Right lobe of liver (tissue), 6 donors: Measurements from ENCODE around the gene ETFDH. TPM values are rescaled to one million over a fixed set of nuclear protein-coding genes. Genes with fewer than 3 reads are reported as not detected.

Experiments used
- ATAC-seq, 4 donors: fragments of 200-7000 bp; cut with Tn5 transposase; one replicate each; pipeline ENCODE4 v1.9.1; 2020; ENCODE audit warnings: mild to moderate bottlenecking in 4 of 4, moderate library complexity in 4 of 4
- DNase-seq, 3 donors: peaks; one replicate each; pipeline ENCODE4 v3.0.0-alpha.2; 2020
- H3K27ac ChIP-seq, 3 donors: fragments of 200-600 bp; one replicate each; pipeline ENCODE4 v1.8.0; 2022
- H3K27me3 ChIP-seq, 2 donors: fragments of 200-600 bp; one replicate each; pipeline ENCODE4 v1.8.0; 2022
- H3K36me3 ChIP-seq, 4 donors: fragments of 200-600 bp; sonication (generic) in 1 of 4; one replicate each; pipeline versions ENCODE4 v1.5.1 to v1.8.0; 2017 to 2022; ENCODE audit warnings: control low read depth in 1 of 4
- H3K4me1 ChIP-seq, 4 donors: fragments of 200-600 bp; sonication (generic) in 1 of 4; one replicate each; pipeline versions ENCODE4 v1.5.1 to v1.8.0; 2017 to 2022; ENCODE audit warnings: control low read depth in 1 of 4
- H3K4me3 ChIP-seq, 3 donors: fragments of 200-600 bp; one replicate each; pipeline ENCODE4 v1.8.0; 2022
- H3K9me3 ChIP-seq, 4 donors: fragments of 200-600 bp; sonication (generic) in 1 of 4; one replicate each; pipeline versions ENCODE4 v1.5.1 to v1.8.0; 2017 to 2022; ENCODE audit warnings: control low read depth in 1 of 4
- POLR2A ChIP-seq: fragments of 450-650 bp; IDR thresholded peaks from one replicate; pipeline ENCODE4 v1.6.1; 2017; ENCODE audit warnings: antibody characterized with exemption, mild to moderate bottlenecking
- whole genome bisulfite sequencing: methylation state at CpG from one replicate; pipeline ENCODE4 v1.1.6; 2018; ENCODE audit warnings: low coverage, low lambda C conversion rate; ENCODE audit not compliant: insufficient coverage; ENCODE audit errors: missing lambda C conversion rate; 5-methylcytosine and 5-hydroxymethylcytosine counted together
- intact Hi-C, 2 donors: fragments of 100-400 bp; cut with DNase I; formaldehyde crosslinking; loops; one replicate each; pipeline versions ENCODE4 v1.11.2 to v1.14.1; 2022
- long read RNA-seq: library from polyadenylated mRNA; unstranded; transcript quantifications from one replicate; pipeline ENCODE4 v2.0.0, GENCODE V29; 2019
- total RNA-seq, 6 experiments: library from RNA; depleted of rRNA in 2 of 6; stranded (reverse); fragments of >200 nt in 2 of 6; fragmentation: NEBNext Ultra II Directional in 3 of 6; extraction: Animal tissue kit (Norgen Biotek cat#: 25700) in 3 of 6; gene quantifications; one replicate each; pipeline versions ENCODE4 v1.1.0 to v1.2.4, GENCODE V29; 2016 to 2023
- TF ChIP-seq, protein P1 (sequence below), 4 donors: fragments of 200-600 bp in 3 of 4; fragments of 450-650 bp in 1 of 4; IDR thresholded peaks; one replicate each; pipeline versions ENCODE4 v1.5.1 to v1.8.0; 2016 to 2022; ENCODE audit warnings: antibody characterized with exemption in 4 of 4, mild to moderate bottlenecking in 2 of 4
- donor health status: DM: no; HTN: yes; CAD: no.
- donor health status: DM: no; HTN: no; CAD: no.
- donor health status: DM: no; HTN: no; CAD: no.
- donor health status: DM: no; HTN: yes; CAD: no.
- donor health status: DM: no; HTN: yes; CAD: no.

The ETFDH gene
- 100 to 1,000 TPM; 100 to 146 (median 127) TPM for total RNA-seq
- long read RNA-seq, transcript ETFDH-206 (13 exons, 3,282 nt) = major isoform, 29 of 40 reads
- long read RNA-seq, partial matches to known transcripts = 10 of 40 reads
- long read RNA-seq, other reads (novel, unspliced or antisense) = 1 of 40 reads

DNA sequence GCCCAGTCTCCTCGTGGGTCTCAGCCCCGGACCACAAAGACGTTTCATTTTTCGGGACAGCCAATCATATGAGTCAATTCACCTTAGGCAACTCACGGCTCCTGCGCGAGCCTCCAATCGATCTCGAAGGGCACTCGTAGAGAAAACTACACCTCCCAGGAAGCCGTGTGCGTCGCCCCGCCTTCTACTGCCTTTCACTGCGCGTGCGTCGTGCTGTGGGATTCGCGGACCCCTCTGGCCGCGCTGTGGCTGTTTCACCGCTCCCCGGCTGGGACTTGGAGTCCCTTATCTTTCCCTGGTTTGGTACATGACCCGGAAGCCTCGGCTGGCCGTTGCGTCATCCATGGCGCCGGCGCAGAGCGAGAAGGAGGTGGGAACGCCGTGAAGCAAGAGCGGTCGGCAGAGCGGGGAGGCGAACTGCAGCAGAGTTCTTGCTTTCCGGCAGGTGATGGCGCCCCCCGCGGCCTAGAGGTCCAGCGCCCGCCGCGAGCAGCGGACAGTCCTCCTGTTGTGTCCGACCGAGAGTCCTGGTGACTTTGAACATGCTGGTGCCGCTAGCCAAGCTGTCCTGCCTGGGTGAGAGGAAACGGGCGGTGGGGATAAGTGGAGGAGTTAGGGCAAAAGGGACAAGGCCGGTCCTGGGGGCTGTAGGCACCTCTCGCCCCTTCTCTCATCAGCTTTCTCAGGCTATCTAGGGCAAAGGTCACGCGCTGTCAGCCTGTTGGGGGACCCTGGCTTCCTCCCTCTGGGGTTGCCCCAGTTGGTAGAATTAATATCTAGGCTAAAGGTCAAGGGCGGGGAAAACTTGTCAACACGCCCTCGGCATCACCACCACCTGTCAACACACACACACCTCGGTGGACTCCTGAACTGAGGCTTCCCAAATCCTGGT is at the start of gene ETFDH:
Gene ETFDH, plus strand, starts transcription at position 382 of the 892 bp plus-strand sequence. Its CDS starts 161 bp downstream, at position 543.
- H3K4me3 ChIP-seq = peak within 1 kb of the TSS; percentile 73 to 82 (median 80)
- 1% methylated on average over 27 of the region's 60 CpGs for WGBS
- peak; percentile 99 for DNase-seq
- peaks cover 0 to 20% (median 4%) of the 10 kb centered on the region in 4 donors for H3K4me1 ChIP-seq
- peak; percentile 91 to 95 (median 92) for ATAC-seq
- intact Hi-C loops = no loop called here
- H3K36me3 ChIP-seq = no peaks in the 10 kb centered on the region
- H3K9me3 ChIP-seq = no peaks in the 10 kb centered on the region
- peak within 1 kb of the TSS; percentile 93 to 100 (median 99) for H3K27ac ChIP-seq
- no peaks in the 10 kb centered on the region for H3K27me3 ChIP-seq
- TF ChIP-seq, protein P1, sequence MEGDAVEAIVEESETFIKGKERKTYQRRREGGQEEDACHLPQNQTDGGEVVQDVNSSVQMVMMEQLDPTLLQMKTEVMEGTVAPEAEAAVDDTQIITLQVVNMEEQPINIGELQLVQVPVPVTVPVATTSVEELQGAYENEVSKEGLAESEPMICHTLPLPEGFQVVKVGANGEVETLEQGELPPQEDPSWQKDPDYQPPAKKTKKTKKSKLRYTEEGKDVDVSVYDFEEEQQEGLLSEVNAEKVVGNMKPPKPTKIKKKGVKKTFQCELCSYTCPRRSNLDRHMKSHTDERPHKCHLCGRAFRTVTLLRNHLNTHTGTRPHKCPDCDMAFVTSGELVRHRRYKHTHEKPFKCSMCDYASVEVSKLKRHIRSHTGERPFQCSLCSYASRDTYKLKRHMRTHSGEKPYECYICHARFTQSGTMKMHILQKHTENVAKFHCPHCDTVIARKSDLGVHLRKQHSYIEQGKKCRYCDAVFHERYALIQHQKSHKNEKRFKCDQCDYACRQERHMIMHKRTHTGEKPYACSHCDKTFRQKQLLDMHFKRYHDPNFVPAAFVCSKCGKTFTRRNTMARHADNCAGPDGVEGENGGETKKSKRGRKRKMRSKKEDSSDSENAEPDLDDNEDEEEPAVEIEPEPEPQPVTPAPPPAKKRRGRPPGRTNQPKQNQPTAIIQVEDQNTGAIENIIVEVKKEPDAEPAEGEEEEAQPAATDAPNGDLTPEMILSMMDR (IDR thresholded peaks at IDR 0.05) = peak; percentile 56 to 68 (median 59)
- peak; percentile 95 for TF ChIP-seq POLR2A

DNA sequence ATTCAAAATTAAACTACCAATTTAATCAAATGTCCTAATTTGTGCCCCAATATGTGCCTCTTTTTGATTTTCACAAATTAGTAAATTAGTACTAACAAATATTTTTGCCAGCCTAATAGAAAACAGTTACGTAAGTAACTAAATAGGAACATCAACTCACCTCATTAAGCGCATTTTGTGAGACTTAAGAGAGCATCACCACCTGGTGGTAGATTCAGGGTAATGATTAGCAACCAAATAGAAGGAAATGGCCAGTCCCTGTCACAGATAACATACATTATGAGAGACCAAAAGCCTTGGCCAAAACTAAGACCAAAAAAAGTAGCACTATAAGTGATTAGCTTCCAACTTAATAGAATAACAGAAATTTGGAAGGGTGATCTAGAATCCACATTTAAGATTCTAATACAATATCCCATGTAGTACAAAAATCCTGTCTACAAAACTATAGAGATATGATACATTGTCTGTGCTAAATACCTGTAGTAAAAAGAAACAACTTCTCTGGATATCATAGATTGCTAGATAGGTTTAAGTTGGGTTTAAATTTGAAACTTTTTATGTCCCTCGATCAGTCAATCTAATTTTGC is 47.1 kb upstream of the ETFDH start:
- WGBS = 11% methylated on average over 3 of the region's 3 CpGs
- no peaks in the 10 kb centered on the region for H3K4me1 ChIP-seq
- H3K36me3 ChIP-seq = no peaks in the 10 kb centered on the region
- DNase-seq (no peak), ATAC-seq (peak; percentile 90 to 96 (median 93))
- no peak overlapping the region for H3K27ac ChIP-seq
- H3K27me3 ChIP-seq = no peaks in the 10 kb centered on the region
- no peaks in the 10 kb centered on the region for H3K9me3 ChIP-seq
- intact Hi-C loops = loop anchor here (10.0 kb wide), 1 partner anchor 370 kb away; no protein-coding TSS in a partner anchor
- no peak for TF ChIP-seq POLR2A
- TF ChIP-seq, protein P1 (IDR thresholded peaks at IDR 0.05) = peak; percentile 68 to 84 (median 75)
- H3K4me3 ChIP-seq = no peak overlapping the region

DNA sequence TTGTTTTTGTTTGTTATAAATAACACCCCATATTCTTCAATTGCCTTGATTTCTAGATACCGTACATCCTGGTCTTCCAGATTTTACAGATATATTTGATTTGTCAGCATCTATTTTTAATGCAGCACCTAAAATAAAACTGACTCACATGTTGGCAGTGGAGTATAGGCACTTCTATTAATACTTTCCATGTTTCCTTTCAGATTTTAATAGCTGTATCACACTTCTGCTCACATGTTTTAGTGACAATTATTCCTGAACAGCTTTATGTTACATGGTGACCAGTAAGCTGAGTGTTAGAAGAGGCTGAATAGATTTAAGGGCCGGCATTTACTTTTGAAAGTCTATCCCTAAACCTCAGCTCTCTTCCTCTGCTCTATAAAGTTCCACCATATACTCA is 46.6 kb upstream of the ETFDH start:
- Histone ChIP-seq H3K9me3 (no peaks in the 10 kb centered on the region), H3K27me3 (no peaks in the 10 kb centered on the region), H3K36me3 (no peaks in the 10 kb centered on the region), H3K4me3 (no peak overlapping the region), H3K27ac (no peak overlapping the region), H3K4me1 (no peaks in the 10 kb centered on the region)
- DNase-seq = no peak
- TF ChIP-seq, protein P1 (IDR thresholded peaks at IDR 0.05) = no peak
- no peak for TF ChIP-seq POLR2A
- intact Hi-C loops = loop anchor here (10.0 kb wide), 1 partner anchor 371 kb away; no protein-coding TSS in a partner anchor
- no peak for ATAC-seq
- 37% methylated on average over 2 of the region's 2 CpGs for WGBS

DNA sequence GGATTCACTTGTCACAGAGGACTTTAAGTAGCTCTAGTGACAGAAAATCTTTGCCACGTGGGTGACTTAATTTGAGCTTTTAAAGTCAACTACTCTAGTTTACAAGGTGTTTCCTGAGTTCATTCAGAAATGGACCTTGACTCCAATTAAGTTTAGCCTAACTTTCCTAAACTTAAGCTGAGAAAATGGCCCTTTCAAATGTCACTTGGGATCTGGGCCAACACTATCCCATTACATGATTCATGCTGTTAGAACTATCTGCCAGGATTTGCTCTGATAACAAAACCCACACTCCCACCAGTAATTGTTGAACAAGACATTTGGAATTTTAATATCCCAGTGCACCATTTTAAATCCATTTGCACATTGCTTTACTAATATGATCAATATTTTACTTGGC is 41.2 kb upstream of the ETFDH start:
- Histone ChIP-seq H3K9me3 (no peaks in the 10 kb centered on the region), H3K4me1 (no peaks in the 10 kb centered on the region), H3K27ac (no peak overlapping the region), H3K4me3 (no peak overlapping the region), H3K36me3 (no peaks in the 10 kb centered on the region), H3K27me3 (no peaks in the 10 kb centered on the region)
- no peak for DNase-seq
- intact Hi-C loops = no loop called here
- TF ChIP-seq, protein P1 (IDR thresholded peaks at IDR 0.05) = no peak
- no peak for TF ChIP-seq POLR2A
- WGBS = 15% methylated on average over 1 of the region's 1 CpG
- ATAC-seq = no peak
